Right ventricle myocardium superior (tissue), 1 donor: ENCODE measurements around the gene C15orf40. TPM values are rescaled to one million over a fixed set of nuclear protein-coding genes. Genes with fewer than 3 reads are reported as not detected.

Experiments used
- total RNA-seq: library from RNA; stranded (reverse); fragmentation: NEBNext Ultra II Directional; extraction: Animal tissue kit (Norgen Biotek cat#: 25700); gene quantifications from one replicate; pipeline ENCODE4 v1.2.1, GENCODE V29; 2021
- donor health status: DM: no; HTN: yes; CAD: no; lungs with severe emphysema.

Gene C15orf40
- total RNA-seq, 1 donor from 2014 or later = 11.2 TPM

Other genes starting within 250 kb of the C15orf40 start
- 146 TPM for gene FSD2, start 205.6 kb downstream of the C15orf40 start, total RNA-seq
- gene WHAMM, start 202.0 kb downstream of the C15orf40 start, total RNA-seq = 5.8 TPM
- gene HOMER2, start 58.9 kb downstream of the C15orf40 start, total RNA-seq = 55.1 TPM
- 11.8 TPM for gene RAMAC, start 25.4 kb downstream of the C15orf40 start, total RNA-seq
- gene BTBD1, start 55.6 kb upstream of the C15orf40 start, total RNA-seq = 158 TPM
- gene TM6SF1, start 96.0 kb upstream of the C15orf40 start, total RNA-seq = 6.8 TPM
- gene HDGFL3, start 196.2 kb upstream of the C15orf40 start, total RNA-seq = 26.7 TPM